Thoracic aorta (tissue), 2 donors: ENCODE measurements around the gene CD2. TPM values are rescaled to one million over a fixed set of nuclear protein-coding genes. Genes with fewer than 3 reads are reported as not detected.

Source experiments
- ATAC-seq: fragments of 150-250 bp; one replicate; pipeline ENCODE4 v1.8.0; 2017; ENCODE audit warnings: low read depth; ENCODE audit not compliant: insufficient number of reproducible peaks, low FRiP score
- DNase-seq: peaks from one replicate; pipeline ENCODE4 v3.0.0-alpha.2; 2020; ENCODE audit warnings: low spot score
- H3K27ac ChIP-seq, 2 donors: fragments of 200-600 bp; sonication (generic); 1 replicate in 1 of 2; 2 replicates in 1 of 2; pipeline ENCODE4 v1.5.1; 2016; ENCODE audit warnings: mild to moderate bottlenecking in 2 of 2, moderate library complexity in 2 of 2
- H3K27me3 ChIP-seq: fragments of 200-600 bp; sonication (generic); replicated peaks from 2 replicates; pipeline ENCODE4 v1.6.0; 2016; ENCODE audit warnings: mild to moderate bottlenecking; ENCODE audit not compliant: insufficient read depth
- H3K36me3 ChIP-seq: fragments of 200-600 bp; sonication (generic); one replicate; pipeline ENCODE4 v1.5.1; 2016
- H3K4me1 ChIP-seq, 2 donors: fragments of 200-600 bp; sonication (generic); 1 replicate in 1 of 2; 2 replicates in 1 of 2; pipeline versions ENCODE4 v1.5.1 to v1.6.0; 2016; ENCODE audit warnings: low read depth in 2 of 2, mild to moderate bottlenecking in 1 of 2; ENCODE audit not compliant: control insufficient read depth in 1 of 2
- H3K4me3 ChIP-seq: fragments of 200-600 bp; sonication (generic); 2 replicates; pipeline ENCODE4 v1.5.1; 2016; ENCODE audit warnings: mild to moderate bottlenecking
- H3K9me3 ChIP-seq: fragments of 200-600 bp; sonication (generic); 2 replicates; pipeline ENCODE4 v1.5.1; 2016
- total RNA-seq, 2 donors: library from RNA; depleted of rRNA; stranded (reverse); fragments of >200 nt; gene quantifications; one replicate each; pipeline versions ENCODE4 v1.1.0 to v1.2.3, GENCODE V29; 2016
- TF ChIP-seq, protein P1 (sequence below): fragments of 200-600 bp; sonication (generic); IDR thresholded peaks from one replicate; pipeline ENCODE4 v1.5.1; 2019; ENCODE audit warnings: antibody characterized with exemption

Gene CD2
- total RNA-seq, 2 donors from 2014 or later = 1.4 to 3.0 TPM

GRCh38 chr1:116724765-116725375, 29.4 kb upstream of the CD2 start:
- Histone ChIP-seq H3K4me3 (no peak overlapping the region), H3K9me3 (no peaks in the 10 kb centered on the region), H3K36me3 (no peaks in the 10 kb centered on the region), H3K4me1 (no peaks in the 10 kb centered on the region), H3K27ac (no peak overlapping the region), H3K27me3 (no peaks in the 10 kb centered on the region)
- ATAC-seq (no peak), DNase-seq (no peak)
- TF ChIP-seq, protein P1, sequence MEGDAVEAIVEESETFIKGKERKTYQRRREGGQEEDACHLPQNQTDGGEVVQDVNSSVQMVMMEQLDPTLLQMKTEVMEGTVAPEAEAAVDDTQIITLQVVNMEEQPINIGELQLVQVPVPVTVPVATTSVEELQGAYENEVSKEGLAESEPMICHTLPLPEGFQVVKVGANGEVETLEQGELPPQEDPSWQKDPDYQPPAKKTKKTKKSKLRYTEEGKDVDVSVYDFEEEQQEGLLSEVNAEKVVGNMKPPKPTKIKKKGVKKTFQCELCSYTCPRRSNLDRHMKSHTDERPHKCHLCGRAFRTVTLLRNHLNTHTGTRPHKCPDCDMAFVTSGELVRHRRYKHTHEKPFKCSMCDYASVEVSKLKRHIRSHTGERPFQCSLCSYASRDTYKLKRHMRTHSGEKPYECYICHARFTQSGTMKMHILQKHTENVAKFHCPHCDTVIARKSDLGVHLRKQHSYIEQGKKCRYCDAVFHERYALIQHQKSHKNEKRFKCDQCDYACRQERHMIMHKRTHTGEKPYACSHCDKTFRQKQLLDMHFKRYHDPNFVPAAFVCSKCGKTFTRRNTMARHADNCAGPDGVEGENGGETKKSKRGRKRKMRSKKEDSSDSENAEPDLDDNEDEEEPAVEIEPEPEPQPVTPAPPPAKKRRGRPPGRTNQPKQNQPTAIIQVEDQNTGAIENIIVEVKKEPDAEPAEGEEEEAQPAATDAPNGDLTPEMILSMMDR = peak; percentile 53

- TF ChIP-seq, protein P1 = no peak
- no peaks in the 10 kb centered on the region for H3K36me3 ChIP-seq
- H3K4me3 ChIP-seq = no peak overlapping the region
- no peaks in the 10 kb centered on the region for H3K27me3 ChIP-seq
- no peak overlapping the region for H3K27ac ChIP-seq
- no peaks in the 10 kb centered on the region for H3K4me1 ChIP-seq
- ATAC-seq (no peak), DNase-seq (no peak)
- no peaks in the 10 kb centered on the region for H3K9me3 ChIP-seq
Observed at GRCh38 chr1:116725798-116726197, 28.4 kb upstream of the CD2 start.

DNA sequence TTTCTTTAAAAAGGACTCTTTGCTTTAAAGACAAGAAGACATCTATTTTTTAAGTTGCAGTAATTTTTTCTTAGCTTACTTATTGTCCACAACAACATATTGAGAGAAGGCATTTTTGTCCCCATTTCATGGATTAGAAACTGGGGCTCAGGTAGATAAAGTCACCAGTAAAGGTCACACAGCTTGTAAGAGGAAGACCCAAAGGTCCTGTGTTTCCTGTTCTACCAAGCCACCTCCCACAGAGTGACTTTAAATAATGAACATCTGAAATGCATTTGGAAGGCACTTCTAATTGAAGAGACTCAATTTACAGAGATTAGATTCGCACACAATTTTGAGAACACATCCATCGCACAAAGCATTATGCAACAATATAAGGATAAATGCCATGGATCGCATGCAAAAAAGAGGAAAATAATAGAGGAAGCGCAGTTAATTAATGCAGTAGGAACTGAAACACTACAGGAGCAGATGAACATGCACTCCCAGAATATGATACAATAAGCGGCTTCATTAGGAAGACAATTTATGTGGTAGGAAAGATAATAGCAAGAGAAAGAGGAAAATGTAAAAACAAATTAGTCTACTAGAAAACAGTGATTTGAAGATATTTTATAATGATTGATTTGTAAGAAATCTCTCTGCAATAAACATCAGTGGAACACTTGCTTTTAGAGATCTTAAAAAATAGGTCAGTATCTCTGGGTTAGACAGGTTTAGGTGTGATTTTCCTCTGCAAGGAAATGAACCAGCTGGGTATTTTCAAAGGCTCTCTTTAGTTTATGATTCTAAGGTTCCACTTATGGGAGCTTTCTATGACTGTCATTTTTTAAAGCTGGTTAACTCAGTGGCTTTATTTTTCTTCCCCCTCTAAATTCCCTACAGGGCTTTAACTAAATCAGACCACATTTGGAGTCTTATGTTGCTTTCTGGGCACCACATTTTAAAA, 27.1 kb upstream of the CD2 start:
- no peak overlapping the region for H3K4me3 ChIP-seq
- no peaks in the 10 kb centered on the region for H3K4me1 ChIP-seq

DNA sequence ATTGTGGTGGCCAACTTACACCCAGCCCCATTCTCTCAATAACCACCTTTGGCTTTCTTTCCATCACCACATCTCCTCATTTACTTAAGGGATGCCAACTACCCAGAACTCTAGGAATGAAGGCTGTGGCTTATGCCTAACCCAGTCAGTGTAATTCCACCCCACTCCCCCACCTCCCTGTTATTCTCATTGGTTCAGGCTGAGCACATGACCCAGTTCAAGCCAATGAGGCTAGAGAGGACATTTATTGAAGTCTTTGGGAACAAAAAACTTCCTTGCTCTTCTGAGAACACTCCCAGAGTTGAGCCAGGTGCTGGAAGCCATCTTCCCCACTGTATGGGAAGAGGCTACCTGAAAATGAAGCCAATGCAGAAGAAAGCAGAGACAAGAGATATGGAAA, 22.8 kb upstream of the CD2 start:
- H3K27me3 ChIP-seq = no peaks in the 10 kb centered on the region
- no peak overlapping the region for H3K4me3 ChIP-seq
- DNase-seq (no peak), ATAC-seq (no peak)
- TF ChIP-seq, protein P1 = no peak
- H3K9me3 ChIP-seq = no peaks in the 10 kb centered on the region
- no peak overlapping the region for H3K27ac ChIP-seq
- no peaks in the 10 kb centered on the region for H3K4me1 ChIP-seq
- no peaks in the 10 kb centered on the region for H3K36me3 ChIP-seq

More for the DNA sequence above, 27.1 kb upstream of the CD2 start:
- Histone ChIP-seq H3K27ac (no peak overlapping the region), H3K9me3 (no peaks in the 10 kb centered on the region), H3K36me3 (no peaks in the 10 kb centered on the region), H3K27me3 (no peaks in the 10 kb centered on the region)
- TF ChIP-seq, protein P1 = no peak
- no peak for DNase-seq
- no peak for ATAC-seq

GRCh38 chr1:116732726-116733125, 21.5 kb upstream of the CD2 start:
- Histone ChIP-seq H3K4me3 (no peak overlapping the region), H3K27me3 (no peaks in the 10 kb centered on the region), H3K27ac (no peak overlapping the region), H3K9me3 (no peaks in the 10 kb centered on the region), H3K4me1 (no peaks in the 10 kb centered on the region), H3K36me3 (no peaks in the 10 kb centered on the region)
- ATAC-seq (no peak), DNase-seq (no peak)
- TF ChIP-seq, protein P1 = no peak
